Erythroblast (primary cell): ENCODE results near the gene STT3A.

ENCODE experiments used
- GATA1 ChIP-seq: IDR thresholded peaks from 2 replicates; pipeline ENCODE4 v1.6.1; 2011; ENCODE audit warnings: low read depth, mild to moderate bottlenecking, control low read depth, low read length, moderate library complexity
- POLR2A ChIP-seq: IDR thresholded peaks from 2 replicates; pipeline ENCODE4 v1.6.1; 2011; ENCODE audit warnings: mild to moderate bottlenecking, low read length

- TF ChIP-seq POLR2A (no peak), GATA1 (no peak)
These were observed 8.0 kb downstream of the STT3A start for GRCh38 chr11:125600663-125601062.
